Keratinocyte (primary cell): Measurements from ENCODE around the gene SENP1. TPM values are rescaled to one million over a fixed set of nuclear protein-coding genes. Genes with fewer than 3 reads are reported as not detected.

Experiments
- DNase-seq: peaks from one replicate; pipeline ENCODE4 v3.0.0-alpha.2; 2011; ENCODE audit warnings: low read depth, missing footprints, low spot score
- FAIRE-seq: peaks from 2 replicates; lab custom pipeline; 2011; peaks lifted over from hg19 to GRCh38; lab: Jason Lieb, UNC
- H2AFZ ChIP-seq: 2 replicates; pipeline ENCODE4 v1.6.0; 2012; ENCODE audit warnings: low read length, control low read depth, inconsistent platforms; ENCODE audit not compliant: control insufficient read depth
- H3K27ac ChIP-seq: 2 replicates; pipeline ENCODE4 v1.5.1; 2011; ENCODE audit warnings: low read length; ENCODE audit not compliant: control insufficient read depth, insufficient read depth
- H3K27me3 ChIP-seq: 3 replicates; pipeline ENCODE4 v1.6.0; 2011; ENCODE audit warnings: low read length; ENCODE audit not compliant: control insufficient read depth, insufficient read depth; ENCODE audit errors: extremely low read depth
- H3K36me3 ChIP-seq, 2 experiments: 2 replicates in 1 of 2; 3 replicates in 1 of 2; pipeline ENCODE4 v1.5.1; 2011; ENCODE audit warnings: low read length in 2 of 2, mild to moderate bottlenecking in 1 of 2; ENCODE audit not compliant: control insufficient read depth in 2 of 2, insufficient read depth in 2 of 2; ENCODE audit errors: extremely low read depth in 1 of 2
- H3K4me1 ChIP-seq: 3 replicates; pipeline ENCODE4 v1.5.1; 2011; ENCODE audit warnings: low read length; ENCODE audit not compliant: control insufficient read depth, insufficient read depth; ENCODE audit errors: extremely low read depth
- H3K4me2 ChIP-seq: 3 replicates; pipeline ENCODE4 v1.6.0; 2011; ENCODE audit warnings: low read depth, low read length; ENCODE audit not compliant: control insufficient read depth, insufficient read depth; ENCODE audit errors: extremely low read depth
- H3K4me3 ChIP-seq, 3 experiments: fragments of 200-600 bp in 1 of 3; sonication (generic) in 1 of 3; 2 replicates in 2 of 3; 3 replicates in 1 of 3; pipeline ENCODE4 v1.5.1; 2011 to 2016; ENCODE audit warnings: low read length in 3 of 3, mild to moderate bottlenecking in 3 of 3, control low read depth in 2 of 3, inconsistent platforms in 1 of 3, low read depth in 1 of 3, mixed read lengths in 1 of 3, mixed run types in 1 of 3, moderate library complexity in 1 of 3; ENCODE audit not compliant: control insufficient read depth in 2 of 3, insufficient read depth in 2 of 3; ENCODE audit errors: extremely low read depth in 1 of 3
- H3K79me2 ChIP-seq: 2 replicates; pipeline ENCODE4 v1.6.0; 2012; ENCODE audit warnings: low read length; ENCODE audit not compliant: control insufficient read depth, insufficient read depth
- H3K9ac ChIP-seq: 3 replicates; pipeline ENCODE4 v1.6.0; 2011; ENCODE audit warnings: low read length; ENCODE audit not compliant: control insufficient read depth, insufficient read depth; ENCODE audit errors: extremely low read depth
- H3K9me1 ChIP-seq: 3 replicates; pipeline ENCODE4 v1.6.0; 2011; ENCODE audit warnings: low read length; ENCODE audit not compliant: control insufficient read depth, insufficient read depth; ENCODE audit errors: extremely low read depth
- H3K9me3 ChIP-seq: 2 replicates; pipeline ENCODE4 v1.5.1; 2012; ENCODE audit warnings: low read depth, low read length; ENCODE audit not compliant: control insufficient read depth
- H4K20me1 ChIP-seq: 3 replicates; pipeline ENCODE4 v1.6.0; 2011; ENCODE audit warnings: low read length; ENCODE audit not compliant: control insufficient read depth, insufficient read depth; ENCODE audit errors: extremely low read depth
- CTCF ChIP-seq, 3 experiments: IDR thresholded peaks in 1 of 3; conservative IDR thresholded peaks in 1 of 3; optimal IDR thresholded peaks in 1 of 3; 2 replicates in 2 of 3; 3 replicates in 1 of 3; pipeline versions ENCODE3 to v1.5.1; 2011; ENCODE audit warnings: low read length in 3 of 3, mild to moderate bottlenecking in 3 of 3, moderate library complexity in 2 of 3, control low read depth in 1 of 3, inconsistent platforms in 1 of 3; ENCODE audit not compliant: insufficient read depth in 2 of 3; ENCODE audit errors: extremely low read depth in 1 of 3
- EZH2 ChIP-seq: IDR thresholded peaks from one replicate; pipeline ENCODE4 v1.6.1; 2012; ENCODE audit warnings: inconsistent platforms, mild to moderate bottlenecking, low read length, moderate library complexity
- dilution Hi-C: fragments of 300-500 bp; cut with MboI; formaldehyde crosslinking; loops from one replicate; pipeline ENCODE4 v1.7.0; 2020; ENCODE audit warnings: low sequenced_read_pairs; ENCODE audit not compliant: extremely low pct_ligation_motif_present
- polyA plus RNA-seq, 5 experiments: library from polyadenylated mRNA; depleted of rRNA in 3 of 5; stranded (reverse) in 3 of 5; stranded (forward) in 1 of 5; unstranded in 1 of 5; fragments of >200 nt; gene quantifications; 1 replicate in 1 of 5; 2 replicates in 3 of 5; 3 replicates in 1 of 5; pipeline versions ENCODE4 v1.2.1 to v1.2.3, GENCODE V29; 2011 to 2012; ENCODE audit warnings: missing spikeins in 2 of 5, low read depth in 1 of 5, low replicate concordance in 1 of 5

SENP1 gene
- polyA plus RNA-seq, 1 donor (not counting 4 experiments of a cell fraction or from before 2014, with no cell fraction given) = 15.4 TPM

GRCh38 chr12:48074266-48074665 is 31.6 kb downstream of the SENP1 start:
- dilution Hi-C loops = no loop called here
- Histone ChIP-seq H2AFZ (no peak overlapping the region), H3K4me1 (peaks cover 2% of the 10 kb centered on the region), H3K27ac (no peak overlapping the region), H3K9me3 (no peaks in the 10 kb centered on the region), H4K20me1 (no peaks in the 10 kb centered on the region), H3K4me2 (no peak overlapping the region), H3K27me3 (no peaks in the 10 kb centered on the region), H3K9me1 (no peaks in the 10 kb centered on the region), H3K79me2 (no peaks in the 10 kb centered on the region), H3K36me3 (peaks cover 0 to 5% of the 10 kb centered on the region in 2 experiments), H3K9ac (no peak overlapping the region), H3K4me3 (no peak overlapping the region)
- no peak for TF ChIP-seq CTCF (optimal IDR thresholded peaks at IDR 0.05 in 1 of 3, IDR thresholded peaks at IDR 0.05 in 1 of 3, conservative IDR thresholded peaks at IDR 0.05 in 1 of 3; ENCODE audit: extremely low read depth in 1 of 3, insufficient read depth in 2 of 3, low read length in 3 of 3)
- no peak for FAIRE-seq
- no peak for DNase-seq

GRCh38 chr12:48072266-48072665 is 33.6 kb downstream of the SENP1 start:
- FAIRE-seq (no peak), DNase-seq (no peak)
- Histone ChIP-seq H3K9ac (no peak overlapping the region), H3K4me3 (no peak overlapping the region), H2AFZ (no peak overlapping the region), H3K9me1 (peaks cover 2% of the 10 kb centered on the region), H3K4me1 (peaks cover 5% of the 10 kb centered on the region), H3K79me2 (no peaks in the 10 kb centered on the region), H3K27ac (no peak overlapping the region), H3K9me3 (no peaks in the 10 kb centered on the region), H3K4me2 (no peak overlapping the region), H3K27me3 (no peaks in the 10 kb centered on the region), H3K36me3 (peaks cover 0 to 5% of the 10 kb centered on the region in 2 experiments), H4K20me1 (no peaks in the 10 kb centered on the region)
- dilution Hi-C loops = no loop called here
- TF ChIP-seq CTCF (optimal IDR thresholded peaks at IDR 0.05 in 1 of 3, IDR thresholded peaks at IDR 0.05 in 1 of 3, conservative IDR thresholded peaks at IDR 0.05 in 1 of 3; ENCODE audit: extremely low read depth in 1 of 3, insufficient read depth in 2 of 3, low read length in 3 of 3) (no peak), EZH2 (no peak)
